Caco-2 (cell line): ENCODE data around the gene GPR39. TPM values are rescaled to one million over a fixed set of nuclear protein-coding genes. Genes with fewer than 3 reads are reported as not detected.

Experiments used
- BruUV-seq: library from RNA; stranded (reverse); fragments of 400-500 nt; replicated peaks from 2 replicates; lab custom pipeline; 2021; lab: Mats Ljungman, UMichigan
- CTCF ChIA-PET: fragments of 300-600 bp; sonication (Branson Sonifier 250); formaldehyde crosslinking; loops from one replicate; lab custom pipeline; 2022; ENCODE audit warnings: antibody characterized with exemption; lab: Charles Lee
- POLR2A ChIA-PET: fragments of 300-600 bp; sonication (Branson Sonifier 250); formaldehyde crosslinking; loops from one replicate; lab custom pipeline; 2022; ENCODE audit warnings: antibody characterized with exemption; lab: Charles Lee
- DNase-seq, 2 experiments: peaks; one replicate each; pipeline versions ENCODE4 v3.0.0 to v3.0.0-alpha.2; 2020 to 2022
- H3K27me3 ChIP-seq: replicated peaks from 2 replicates; pipeline ENCODE4 v1.6.0; 2011; ENCODE audit warnings: low read length; ENCODE audit not compliant: control insufficient read depth, insufficient read depth
- H3K36me3 ChIP-seq: 2 replicates; pipeline ENCODE4 v1.5.1; 2011; ENCODE audit warnings: low read length; ENCODE audit not compliant: control insufficient read depth, insufficient read depth
- H3K4me1 ChIP-seq: fragments of 250-450 bp; sonication (Bioruptor Pico); 2 replicates; pipeline ENCODE4 v1.5.1; 2020; ENCODE audit warnings: mild to moderate bottlenecking
- H3K4me3 ChIP-seq: 2 replicates; pipeline ENCODE4 v1.5.1; 2011; ENCODE audit warnings: low read depth, mild to moderate bottlenecking, control low read depth, low read length
- H3K9me3 ChIP-seq: fragments of 250-450 bp; sonication (Bioruptor Pico); 2 replicates; pipeline ENCODE4 v1.5.1; 2020; ENCODE audit warnings: mild to moderate bottlenecking, moderate library complexity
- H3K27ac Mint-ChIP-seq: one replicate; pipeline ENCODE4 v1.8.0; 2022; ENCODE audit warnings: mixed read lengths; ENCODE audit not compliant: unreplicated experiment
- H3K27me3 Mint-ChIP-seq: one replicate; pipeline ENCODE4 v1.8.0; 2022; ENCODE audit warnings: mixed read lengths; ENCODE audit not compliant: insufficient read depth, unreplicated experiment
- H3K36me3 Mint-ChIP-seq: one replicate; pipeline ENCODE4 v1.8.0; 2022; ENCODE audit warnings: mild to moderate bottlenecking, mixed read lengths; ENCODE audit not compliant: insufficient read depth, unreplicated experiment
- H3K4me1 Mint-ChIP-seq: one replicate; pipeline ENCODE4 v1.8.0; 2022; ENCODE audit warnings: low read depth, mixed read lengths; ENCODE audit not compliant: unreplicated experiment
- H3K4me3 Mint-ChIP-seq: one replicate; pipeline ENCODE4 v1.8.0; 2022; ENCODE audit warnings: mild to moderate bottlenecking, moderate library complexity, mixed read lengths; ENCODE audit not compliant: unreplicated experiment
- H3K9me3 Mint-ChIP-seq: one replicate; pipeline ENCODE4 v1.8.0; 2022; ENCODE audit warnings: mixed read lengths; ENCODE audit not compliant: unreplicated experiment
- intact Hi-C: fragments of 100-400 bp; cut with micrococcal nuclease; formaldehyde crosslinking; loops from one replicate; pipeline ENCODE4 v1.10.0; 2022; ENCODE audit not compliant: unreplicated experiment
- total RNA-seq: library from RNA; stranded (reverse); gene quantifications from 2 replicates; pipeline ENCODE4 v1.2.3, GENCODE V29; 2022
- TF ChIP-seq, protein P1 (sequence below), 2 experiments: fragments of 200-600 bp in 1 of 2; IDR thresholded peaks; 1 replicate in 1 of 2; 2 replicates in 1 of 2; pipeline versions ENCODE4 v1.5.1 to v1.8.0; 2011 to 2022; ENCODE audit warnings: antibody characterized with exemption in 1 of 2, control low read depth in 1 of 2, inconsistent platforms in 1 of 2, low read depth in 1 of 2, low read length in 1 of 2, mild to moderate bottlenecking in 1 of 2, moderate library complexity in 1 of 2; ENCODE audit not compliant: insufficient read depth in 1 of 2, severe bottlenecking in 1 of 2, unreplicated experiment in 1 of 2

Gene GPR39
- total RNA-seq, 1 experiment from 2014 or later = 26.8 TPM

DNA sequence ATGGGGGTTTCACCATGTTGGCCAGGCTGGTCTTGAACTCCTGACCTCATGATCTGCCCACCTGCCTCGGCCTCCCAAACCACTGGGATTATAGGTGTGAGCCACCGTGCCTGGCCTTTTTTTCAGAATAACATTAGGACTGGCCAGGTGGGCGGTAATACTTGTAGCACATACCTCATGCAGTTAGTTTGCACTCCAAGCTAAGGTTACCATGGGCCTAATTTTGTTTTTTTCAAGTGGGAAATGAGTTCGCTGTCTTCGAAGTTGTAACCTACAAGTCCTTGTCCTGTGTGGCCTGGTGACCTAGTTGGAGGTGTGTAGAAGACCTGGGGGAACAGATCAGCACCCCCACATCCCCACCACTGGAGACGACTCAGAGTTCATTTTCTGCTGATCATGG lies 178.6 kb downstream of the GPR39 start:
- no peak overlapping the region for H3K27ac Mint-ChIP-seq
- CTCF ChIA-PET = no interaction called here
- Histone ChIP-seq H3K4me1 (peaks cover 21% of the 10 kb centered on the region), H3K9me3 (0 out of 2 replicates have a peak, but pooled peaks cover 3% of the 10 kb centered on the region), H3K27me3 (no peaks in the 10 kb centered on the region), H3K4me3 (no peak overlapping the region), H3K36me3 (no peaks in the 10 kb centered on the region; the same call in 1 of the 2 replicates)
- BruUV-seq = no TSS peak
- H3K27me3 Mint-ChIP-seq = no peaks in the 10 kb centered on the region
- no peaks in the 10 kb centered on the region for H3K36me3 Mint-ChIP-seq
- no peak for DNase-seq
- no peak overlapping the region for H3K4me3 Mint-ChIP-seq
- POLR2A ChIA-PET = no interaction called here
- TF ChIP-seq, protein P1, sequence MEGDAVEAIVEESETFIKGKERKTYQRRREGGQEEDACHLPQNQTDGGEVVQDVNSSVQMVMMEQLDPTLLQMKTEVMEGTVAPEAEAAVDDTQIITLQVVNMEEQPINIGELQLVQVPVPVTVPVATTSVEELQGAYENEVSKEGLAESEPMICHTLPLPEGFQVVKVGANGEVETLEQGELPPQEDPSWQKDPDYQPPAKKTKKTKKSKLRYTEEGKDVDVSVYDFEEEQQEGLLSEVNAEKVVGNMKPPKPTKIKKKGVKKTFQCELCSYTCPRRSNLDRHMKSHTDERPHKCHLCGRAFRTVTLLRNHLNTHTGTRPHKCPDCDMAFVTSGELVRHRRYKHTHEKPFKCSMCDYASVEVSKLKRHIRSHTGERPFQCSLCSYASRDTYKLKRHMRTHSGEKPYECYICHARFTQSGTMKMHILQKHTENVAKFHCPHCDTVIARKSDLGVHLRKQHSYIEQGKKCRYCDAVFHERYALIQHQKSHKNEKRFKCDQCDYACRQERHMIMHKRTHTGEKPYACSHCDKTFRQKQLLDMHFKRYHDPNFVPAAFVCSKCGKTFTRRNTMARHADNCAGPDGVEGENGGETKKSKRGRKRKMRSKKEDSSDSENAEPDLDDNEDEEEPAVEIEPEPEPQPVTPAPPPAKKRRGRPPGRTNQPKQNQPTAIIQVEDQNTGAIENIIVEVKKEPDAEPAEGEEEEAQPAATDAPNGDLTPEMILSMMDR (IDR thresholded peaks at IDR 0.05; ENCODE audit: insufficient read depth in 1 of 2, low read depth in 1 of 2, low read length in 1 of 2, severe bottlenecking in 1 of 2, unreplicated experiment in 1 of 2) = no peak
- intact Hi-C loops = no loop called here
- peaks cover 6% of the 10 kb centered on the region for H3K9me3 Mint-ChIP-seq
- H3K4me1 Mint-ChIP-seq = peaks cover 22% of the 10 kb centered on the region

DNA sequence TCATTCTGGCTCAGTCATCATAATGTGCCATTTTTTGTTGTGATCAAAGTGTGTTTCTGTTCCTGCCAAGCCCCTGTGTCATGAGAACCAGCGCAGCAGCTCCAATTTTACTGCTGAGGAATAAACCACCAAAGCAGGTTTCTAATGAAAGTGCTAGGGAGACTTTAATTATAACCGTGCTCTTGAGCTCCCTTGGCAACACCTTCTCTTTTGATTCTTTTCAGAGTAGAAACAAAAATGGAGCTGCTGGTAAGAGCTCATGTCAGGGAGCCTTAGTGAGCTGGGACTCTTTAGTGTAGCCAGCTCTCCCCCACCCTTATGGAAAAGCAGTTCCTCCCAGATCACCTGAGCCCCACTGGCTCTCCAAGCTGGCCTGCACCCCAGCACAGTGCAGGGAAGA lies 179.1 kb downstream of the GPR39 start:
- intact Hi-C loops = no loop called here
- peaks cover under 1% of the 10 kb centered on the region for H3K9me3 Mint-ChIP-seq
- DNase-seq = no peak
- BruUV-seq = no TSS peak
- H3K27ac Mint-ChIP-seq = no peak overlapping the region
- no peak overlapping the region for H3K4me3 Mint-ChIP-seq
- H3K27me3 Mint-ChIP-seq = no peaks in the 10 kb centered on the region
- Histone ChIP-seq H3K9me3 (0 out of 2 replicates have a peak, but pooled peaks cover 3% of the 10 kb centered on the region), H3K4me1 (peaks cover 19% of the 10 kb centered on the region), H3K36me3 (no peaks in the 10 kb centered on the region; the same call in 1 of the 2 replicates), H3K4me3 (no peak overlapping the region), H3K27me3 (no peaks in the 10 kb centered on the region)
- ChIA-PET POLR2A (no interaction called here), CTCF (no interaction called here)
- no peaks in the 10 kb centered on the region for H3K36me3 Mint-ChIP-seq
- TF ChIP-seq, protein P1 (IDR thresholded peaks at IDR 0.05; ENCODE audit: insufficient read depth in 1 of 2, low read depth in 1 of 2, low read length in 1 of 2, severe bottlenecking in 1 of 2, unreplicated experiment in 1 of 2) = no peak
- peaks cover 17% of the 10 kb centered on the region for H3K4me1 Mint-ChIP-seq

DNA sequence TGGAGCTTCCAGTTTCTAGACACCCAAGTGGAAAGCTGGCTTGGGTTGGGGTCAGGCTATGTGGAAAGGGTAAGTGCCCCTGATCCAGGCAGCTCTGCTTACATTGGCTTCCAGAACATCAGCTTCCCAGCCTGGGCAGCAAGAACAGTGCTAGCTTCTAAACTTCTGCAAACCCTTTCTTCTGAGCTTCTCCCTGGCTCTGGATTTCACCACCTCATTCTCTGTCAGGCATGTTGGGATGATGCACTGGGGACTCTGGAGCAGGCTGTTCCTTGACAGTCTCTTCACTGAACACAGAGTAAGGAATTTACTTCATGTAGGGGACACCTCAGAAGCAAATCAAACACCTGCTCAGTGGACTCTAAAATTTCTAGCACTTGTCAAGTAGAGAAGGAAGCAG lies 180.6 kb downstream of the GPR39 start:
- no peaks in the 10 kb centered on the region; the same call in 1 of the 2 replicates for H3K36me3 ChIP-seq
- no peak overlapping the region for H3K4me3 ChIP-seq
- intact Hi-C loops = no loop called here
- H3K4me1 ChIP-seq = peaks cover 18% of the 10 kb centered on the region
- TF ChIP-seq, protein P1 (IDR thresholded peaks at IDR 0.05; ENCODE audit: insufficient read depth in 1 of 2, low read depth in 1 of 2, low read length in 1 of 2, severe bottlenecking in 1 of 2, unreplicated experiment in 1 of 2) = no peak
- ChIA-PET CTCF (no interaction called here), POLR2A (no interaction called here)
- H3K4me3 Mint-ChIP-seq = no peak overlapping the region
- no peak overlapping the region for H3K27ac Mint-ChIP-seq
- H3K27me3 ChIP-seq = no peaks in the 10 kb centered on the region
- no peaks in the 10 kb centered on the region for H3K27me3 Mint-ChIP-seq
- no peaks in the 10 kb centered on the region for H3K9me3 Mint-ChIP-seq
- DNase-seq = no peak
- H3K36me3 Mint-ChIP-seq = no peaks in the 10 kb centered on the region
- peaks cover 14% of the 10 kb centered on the region for H3K4me1 Mint-ChIP-seq
- no TSS peak for BruUV-seq
- 0 out of 2 replicates have a peak, but pooled peaks cover 3% of the 10 kb centered on the region for H3K9me3 ChIP-seq
